ENCODE results near the gene VN1R5. TPM values are rescaled to one million over a fixed set of nuclear protein-coding genes. Genes with fewer than 3 reads are reported as not detected.

VN1R5 gene
- total RNA-seq, 2 donors from 2014 or later = not detected

DNA sequence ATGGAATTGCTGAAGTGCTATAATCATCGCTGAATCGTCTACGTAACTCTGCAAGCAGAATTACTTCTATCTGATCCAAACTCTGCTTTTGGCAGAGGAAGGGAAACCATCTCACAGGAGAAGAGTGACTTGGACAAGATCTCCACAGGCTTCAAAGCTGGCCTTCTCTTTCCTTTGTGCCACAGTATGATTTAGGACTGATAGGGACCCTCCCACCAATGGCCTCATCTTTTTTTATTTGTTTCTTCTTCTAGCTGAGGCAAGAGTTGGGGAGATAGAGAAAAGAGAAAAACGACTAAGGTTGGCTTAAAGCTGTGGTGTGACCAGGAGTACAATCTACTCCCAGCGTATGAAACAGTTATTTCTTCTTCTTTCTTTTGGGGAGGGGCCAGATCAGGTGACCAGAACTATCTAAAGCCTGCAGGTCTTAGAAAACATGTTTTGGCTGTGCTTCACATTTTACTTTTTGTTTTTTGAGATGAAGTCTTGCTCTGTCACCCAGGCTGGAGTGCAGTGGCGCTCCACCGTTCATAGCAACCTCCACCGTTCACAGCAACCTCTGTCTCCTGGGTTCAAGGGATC, 40.8 kb downstream of the VN1R5 start:
- no peaks in the 10 kb centered on the region for H3K9me3 ChIP-seq
- TF ChIP-seq, protein P1, sequence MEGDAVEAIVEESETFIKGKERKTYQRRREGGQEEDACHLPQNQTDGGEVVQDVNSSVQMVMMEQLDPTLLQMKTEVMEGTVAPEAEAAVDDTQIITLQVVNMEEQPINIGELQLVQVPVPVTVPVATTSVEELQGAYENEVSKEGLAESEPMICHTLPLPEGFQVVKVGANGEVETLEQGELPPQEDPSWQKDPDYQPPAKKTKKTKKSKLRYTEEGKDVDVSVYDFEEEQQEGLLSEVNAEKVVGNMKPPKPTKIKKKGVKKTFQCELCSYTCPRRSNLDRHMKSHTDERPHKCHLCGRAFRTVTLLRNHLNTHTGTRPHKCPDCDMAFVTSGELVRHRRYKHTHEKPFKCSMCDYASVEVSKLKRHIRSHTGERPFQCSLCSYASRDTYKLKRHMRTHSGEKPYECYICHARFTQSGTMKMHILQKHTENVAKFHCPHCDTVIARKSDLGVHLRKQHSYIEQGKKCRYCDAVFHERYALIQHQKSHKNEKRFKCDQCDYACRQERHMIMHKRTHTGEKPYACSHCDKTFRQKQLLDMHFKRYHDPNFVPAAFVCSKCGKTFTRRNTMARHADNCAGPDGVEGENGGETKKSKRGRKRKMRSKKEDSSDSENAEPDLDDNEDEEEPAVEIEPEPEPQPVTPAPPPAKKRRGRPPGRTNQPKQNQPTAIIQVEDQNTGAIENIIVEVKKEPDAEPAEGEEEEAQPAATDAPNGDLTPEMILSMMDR (IDR thresholded peaks at IDR 0.05) = no peak
- H3K36me3 ChIP-seq = peaks cover 8% of the 10 kb centered on the region
- H3K4me1 ChIP-seq (ENCODE audit: control insufficient read depth in 1 of 2, low read depth in 2 of 2) = no peaks in the 10 kb centered on the region
- H3K27ac ChIP-seq = no peak overlapping the region
- no peaks in the 10 kb centered on the region for H3K27me3 ChIP-seq (replicated peaks; ENCODE audit: insufficient read depth)
- ATAC-seq (ENCODE audit: insufficient number of reproducible peaks, low FRiP score, low read depth) (no peak), DNase-seq (ENCODE audit: low spot score) (no peak)
- no peak overlapping the region for H3K4me3 ChIP-seq

DNA sequence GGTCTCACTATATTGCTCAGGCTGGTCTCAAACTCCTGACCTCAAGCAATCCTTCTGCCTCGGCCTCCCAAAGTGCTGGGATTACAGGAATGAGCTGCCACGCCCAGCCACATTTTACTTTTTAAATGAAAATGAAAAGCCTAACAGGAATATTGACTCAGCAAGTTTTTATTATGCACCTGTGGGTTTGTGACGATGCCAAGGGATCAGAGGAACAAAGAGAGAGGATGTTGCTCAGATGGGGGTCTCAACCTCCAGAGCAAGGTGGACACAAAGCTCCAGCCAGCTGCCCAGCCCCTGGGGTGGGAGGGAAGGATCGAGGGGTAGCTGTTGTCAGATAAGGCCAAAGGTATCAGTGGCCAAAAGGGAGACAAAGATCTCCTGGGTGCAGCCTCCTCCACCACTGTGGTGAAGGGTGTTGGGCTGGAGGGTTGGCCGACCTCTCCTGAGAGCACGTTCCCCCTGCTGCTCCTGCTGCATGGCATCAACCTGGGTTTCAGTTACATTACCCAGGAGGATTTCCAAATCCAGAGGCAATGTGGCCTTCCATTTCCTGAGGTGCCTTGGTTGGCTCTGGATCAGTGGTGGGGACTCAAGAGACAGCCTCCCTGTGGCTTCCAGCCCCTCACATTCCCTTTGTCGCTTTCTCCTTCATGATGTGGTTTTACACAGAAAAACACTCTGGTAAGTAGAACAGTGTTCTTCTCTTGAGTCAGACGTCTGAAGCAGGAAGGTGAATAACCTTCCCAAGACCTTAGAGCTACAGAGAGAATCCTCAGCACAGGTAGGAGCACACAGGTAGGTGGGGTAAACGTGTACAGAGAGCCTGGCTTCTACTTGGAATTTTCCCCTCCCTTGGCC, 41.6 kb downstream of the VN1R5 start:
- TF ChIP-seq, protein P1 (IDR thresholded peaks at IDR 0.05) = no peak
- Histone ChIP-seq H3K4me3 (no peak overlapping the region), H3K27me3 (replicated peaks; ENCODE audit: insufficient read depth) (no peaks in the 10 kb centered on the region), H3K9me3 (no peaks in the 10 kb centered on the region), H3K36me3 (peaks cover 13% of the 10 kb centered on the region), H3K4me1 (ENCODE audit: control insufficient read depth in 1 of 2, low read depth in 2 of 2) (no peaks in the 10 kb centered on the region), H3K27ac (no peak overlapping the region)
- no peak for DNase-seq (ENCODE audit: low spot score)
- no peak for ATAC-seq (ENCODE audit: insufficient number of reproducible peaks, low FRiP score, low read depth)

- ATAC-seq (ENCODE audit: insufficient number of reproducible peaks, low FRiP score, low read depth) (no peak), DNase-seq (ENCODE audit: low spot score) (no peak)
- no peak overlapping the region for H3K27ac ChIP-seq
- no peak overlapping the region for H3K4me3 ChIP-seq
- H3K36me3 ChIP-seq = peaks cover 13% of the 10 kb centered on the region
- H3K9me3 ChIP-seq = no peaks in the 10 kb centered on the region
- H3K4me1 ChIP-seq (ENCODE audit: control insufficient read depth in 1 of 2, low read depth in 2 of 2) = no peaks in the 10 kb centered on the region
- H3K27me3 ChIP-seq (replicated peaks; ENCODE audit: insufficient read depth) = no peaks in the 10 kb centered on the region
- TF ChIP-seq, protein P1 (IDR thresholded peaks at IDR 0.05) = no peak
These were observed 42.2 kb downstream of the VN1R5 start for GRCh38 chr1:247298124-247298481.

GRCh38 chr1:247298701-247299100, 42.8 kb downstream of the VN1R5 start:
- no peaks in the 10 kb centered on the region for H3K9me3 ChIP-seq
- H3K27ac ChIP-seq = no peak overlapping the region
- ATAC-seq (ENCODE audit: insufficient number of reproducible peaks, low FRiP score, low read depth) = no peak
- no peak overlapping the region for H3K4me3 ChIP-seq
- H3K27me3 ChIP-seq (replicated peaks; ENCODE audit: insufficient read depth) = no peaks in the 10 kb centered on the region
- no peaks in the 10 kb centered on the region for H3K4me1 ChIP-seq (ENCODE audit: control insufficient read depth in 1 of 2, low read depth in 2 of 2)
- no peak for DNase-seq (ENCODE audit: low spot score)
- peaks cover 13% of the 10 kb centered on the region for H3K36me3 ChIP-seq
- TF ChIP-seq, protein P1 (IDR thresholded peaks at IDR 0.05) = no peak

- Histone ChIP-seq H3K4me3 (no peak overlapping the region), H3K27me3 (replicated peaks; ENCODE audit: insufficient read depth) (no peaks in the 10 kb centered on the region), H3K36me3 (peaks cover 13% of the 10 kb centered on the region), H3K4me1 (ENCODE audit: control insufficient read depth in 1 of 2, low read depth in 2 of 2) (no peaks in the 10 kb centered on the region), H3K9me3 (no peaks in the 10 kb centered on the region), H3K27ac (no peak overlapping the region)
- ATAC-seq (ENCODE audit: insufficient number of reproducible peaks, low FRiP score, low read depth) (no peak), DNase-seq (ENCODE audit: low spot score) (no peak)
- TF ChIP-seq, protein P1 (IDR thresholded peaks at IDR 0.05) = no peak
These were observed 44.0 kb downstream of the VN1R5 start for GRCh38 chr1:247299723-247300381.
